ENCODE results near the gene PDCD2.

DNA sequence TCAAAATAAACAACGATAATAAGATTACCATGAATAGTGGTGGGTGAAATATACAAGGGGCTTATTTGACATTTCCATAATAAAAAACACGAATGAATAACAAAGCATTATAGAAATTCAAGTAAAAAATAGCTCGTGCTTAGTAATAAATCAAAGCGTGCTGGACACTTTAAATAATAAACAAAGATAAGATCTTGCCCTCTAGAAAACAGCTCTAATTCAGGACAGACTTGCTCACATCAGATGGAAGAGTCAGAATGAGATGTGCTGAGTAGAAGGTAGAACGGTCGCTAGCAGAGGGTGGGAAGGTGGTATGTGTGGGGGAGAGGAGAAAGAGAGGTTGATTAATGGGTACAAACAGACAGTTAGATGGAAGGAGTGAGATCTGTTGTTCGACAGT is 58.6 kb downstream of the PDCD2 start:
- TF ChIP-seq, protein P1, sequence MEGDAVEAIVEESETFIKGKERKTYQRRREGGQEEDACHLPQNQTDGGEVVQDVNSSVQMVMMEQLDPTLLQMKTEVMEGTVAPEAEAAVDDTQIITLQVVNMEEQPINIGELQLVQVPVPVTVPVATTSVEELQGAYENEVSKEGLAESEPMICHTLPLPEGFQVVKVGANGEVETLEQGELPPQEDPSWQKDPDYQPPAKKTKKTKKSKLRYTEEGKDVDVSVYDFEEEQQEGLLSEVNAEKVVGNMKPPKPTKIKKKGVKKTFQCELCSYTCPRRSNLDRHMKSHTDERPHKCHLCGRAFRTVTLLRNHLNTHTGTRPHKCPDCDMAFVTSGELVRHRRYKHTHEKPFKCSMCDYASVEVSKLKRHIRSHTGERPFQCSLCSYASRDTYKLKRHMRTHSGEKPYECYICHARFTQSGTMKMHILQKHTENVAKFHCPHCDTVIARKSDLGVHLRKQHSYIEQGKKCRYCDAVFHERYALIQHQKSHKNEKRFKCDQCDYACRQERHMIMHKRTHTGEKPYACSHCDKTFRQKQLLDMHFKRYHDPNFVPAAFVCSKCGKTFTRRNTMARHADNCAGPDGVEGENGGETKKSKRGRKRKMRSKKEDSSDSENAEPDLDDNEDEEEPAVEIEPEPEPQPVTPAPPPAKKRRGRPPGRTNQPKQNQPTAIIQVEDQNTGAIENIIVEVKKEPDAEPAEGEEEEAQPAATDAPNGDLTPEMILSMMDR (IDR thresholded peaks at IDR 0.05; ENCODE audit: poor library complexity), result no peak
- TF ChIP-seq EZH2phosphoT487 (IDR thresholded peaks at IDR 0.05; ENCODE audit: low read depth, severe bottlenecking, unreplicated experiment), result no peak
- no peak for TF ChIP-seq EZH2 (IDR thresholded peaks at IDR 0.05; ENCODE audit: borderline replicate concordance)

Data from hepatocyte (in vitro differentiated cells).